ENCODE results near the gene LELP1.

- TF ChIP-seq CTCF (IDR thresholded peaks at IDR 0.05): no peak
- TF ChIP-seq POLR2A (IDR thresholded peaks at IDR 0.05): no peak
Observed at GRCh38 chr1:153180556-153180955, 22.7 kb upstream of the LELP1 start.
